ENCODE measurements around the gene NEK6. TPM values are rescaled to one million over a fixed set of nuclear protein-coding genes. Genes with fewer than 3 reads are reported as not detected.

NEK6 gene
- total and polyA plus RNA-seq, 2 of the 8 experiments (the other 6 are each of a cell fraction or from before 2014, with no cell fraction given), result 17.7 to 19.7 TPM

- no peak overlapping the region for H3K9ac ChIP-seq (replicated peaks in 1 of 4; ENCODE audit: extremely low read depth in 1 of 4, low read depth in 3 of 4, low read length in 3 of 4)
- 91% methylated on average over 16 of the region's 16 CpGs; no CpG with 5 or more reads in 1 of the 2 experiments for WGBS, 2 experiments (ENCODE audit: extremely low coverage in 1 of 2, insufficient coverage in 1 of 2, insufficient read length in 1 of 2, insufficient replicate concordance in 2 of 2, low coverage in 1 of 2, low lambda C conversion rate in 2 of 2, missing lambda C conversion rate in 1 of 2)
- H2AFZ ChIP-seq (ENCODE audit: low read length), result no peak overlapping the region
- H3K23ac ChIP-seq (ENCODE audit: insufficient read length), result no peak overlapping the region
- no peak overlapping the region for H2BK5ac ChIP-seq (ENCODE audit: low read depth, low read length)
- H2BK120ac ChIP-seq (replicated peaks; ENCODE audit: low read depth, low read length), result no peak overlapping the region
- no peak overlapping the region for H2BK12ac ChIP-seq (ENCODE audit: low read depth, low read length)
- no peaks in the 10 kb centered on the region for H3K9me3 ChIP-seq (ENCODE audit: insufficient read depth in 2 of 2, low read depth in 1 of 2, low read length in 1 of 2)
- H3K18ac ChIP-seq (ENCODE audit: extremely low read depth, low read length), result no peak overlapping the region
- H2AK5ac ChIP-seq (ENCODE audit: low read depth, low read length), result no peak overlapping the region
- peaks cover 0 to 1% (median 0%) of the 10 kb centered on the region in 4 experiments; a peak in 1 of 7 replicates for H3K4me1 ChIP-seq (replicated peaks in 1 of 4; ENCODE audit: control insufficient read depth in 3 of 4, insufficient read depth in 4 of 4, low read length in 3 of 4)
- 0 out of 2 replicates have a peak, but pooled peaks cover 2% of the 10 kb centered on the region for H3K79me1 ChIP-seq (ENCODE audit: low read depth, low read length)
- H2BK15ac ChIP-seq (ENCODE audit: low read length), result no peak overlapping the region
- H4K5ac ChIP-seq (ENCODE audit: insufficient read length, low read depth, low read length), result no peak overlapping the region
- H3K36me3 ChIP-seq (ENCODE audit: control insufficient read depth in 2 of 4, insufficient read depth in 4 of 4, low read length in 3 of 4), result no peaks in the 10 kb centered on the region
- H3K56ac ChIP-seq (replicated peaks; ENCODE audit: insufficient read length, low read depth, low read length), result no peak overlapping the region
- ChIA-PET CTCF (ENCODE audit: partially characterized antibody) (interaction anchor here (0.9 kb wide), 1 partner anchor 186 kb away, joined by 3 read pairs; no protein-coding TSS in a partner anchor), POLR2A (ENCODE audit: partially characterized antibody) (no interaction called here)
- no peak overlapping the region for H3K27ac ChIP-seq (ENCODE audit: low read depth, low read length)
- no peaks in the 10 kb centered on the region for H3K27me3 ChIP-seq (replicated peaks in 1 of 4; ENCODE audit: control insufficient read depth in 3 of 4, extremely low read depth in 1 of 4, insufficient read depth in 3 of 4, low read length in 3 of 4)
- TF ChIP-seq POLR2AphosphoS5 (IDR thresholded peaks at IDR 0.05; ENCODE audit: low read depth, low read length) (no peak), SP4 (IDR thresholded peaks at IDR 0.05; ENCODE audit: low read length) (no peak), EGR1 (IDR thresholded peaks at IDR 0.05; ENCODE audit: borderline replicate concordance, low read depth, low read length) (no peak), GTF2F1 (IDR thresholded peaks at IDR 0.05; ENCODE audit: borderline replicate concordance, low read depth, low read length) (no peak), CHD2 (IDR thresholded peaks at IDR 0.05; ENCODE audit: low read length) (no peak), BRCA1 (IDR thresholded peaks at IDR 0.05; ENCODE audit: low read depth, low read length) (no peak), JUND (IDR thresholded peaks at IDR 0.05; ENCODE audit: low read length) (no peak), GABPA (IDR thresholded peaks at IDR 0.05; ENCODE audit: borderline replicate concordance, insufficient read depth, low read length) (no peak), FOSL1 (IDR thresholded peaks at IDR 0.05; ENCODE audit: insufficient read depth, low read depth, low read length) (no peak), SP2 (IDR thresholded peaks at IDR 0.05; ENCODE audit: low read length) (no peak), BCL11A (IDR thresholded peaks at IDR 0.05; ENCODE audit: low read depth in 2 of 2, low read length in 2 of 2) (no peak), EP300 (IDR thresholded peaks at IDR 0.05; ENCODE audit: borderline replicate concordance in 1 of 2, low read depth in 2 of 2, low read length in 2 of 2) (no peak), EZH2 (IDR thresholded peaks at IDR 0.05; ENCODE audit: low read depth, low read length, severe bottlenecking) (no peak), HDAC6 (IDR thresholded peaks at IDR 0.05; ENCODE audit: low read depth, low read length) (no peak)
- H4K91ac ChIP-seq (replicated peaks; ENCODE audit: insufficient read length, low read length), result no peak overlapping the region
- H3K4ac ChIP-seq (replicated peaks; ENCODE audit: insufficient read length, low read depth, low read length), result no peak overlapping the region
- H3K4me2 ChIP-seq (ENCODE audit: insufficient read depth in 1 of 2, low read depth in 2 of 2, low read length in 2 of 2), result no peak overlapping the region
- no peak overlapping the region for H2BK20ac ChIP-seq (ENCODE audit: low read length)
- no peak for DNase-seq (ENCODE audit: low read depth in 1 of 2, low spot score in 2 of 2)
- H4K8ac ChIP-seq (ENCODE audit: extremely low read depth, insufficient read depth, low read length), result no peak overlapping the region
- FAIRE-seq, result no peak
- H3K23me2 ChIP-seq (ENCODE audit: low read depth, low read length), result no peaks in the 10 kb centered on the region
- H4K20me1 ChIP-seq (replicated peaks in 1 of 2; ENCODE audit: control insufficient read depth in 1 of 2, insufficient read depth in 2 of 2, low read length in 2 of 2), result peaks cover 0 to 5% of the 10 kb centered on the region in 2 experiments
- no peaks in the 10 kb centered on the region for H3K79me2 ChIP-seq (ENCODE audit: control insufficient read depth in 1 of 2, insufficient read depth in 2 of 2, low read length in 2 of 2)
- H3K4me3 ChIP-seq (ENCODE audit: extremely low read depth in 1 of 4, insufficient read depth in 2 of 4, low read depth in 3 of 4, low read length in 4 of 4), result no peak overlapping the region
- no peak overlapping the region for H3K14ac ChIP-seq (ENCODE audit: insufficient read length)
These were observed 58.1 kb downstream of the NEK6 start for GRCh38 chr9:124315882-124316281.

All from H1 (cell line).